ENCODE measurements around the gene SNED1.

GRCh38 chr2:241065355-241065803 is 67.0 kb downstream of the SNED1 start:
- TF ChIP-seq CTCF (IDR thresholded peaks at IDR 0.05; ENCODE audit: poor library complexity, severe bottlenecking) (no peak), RAD21 (conservative IDR thresholded peaks at IDR 0.05) (no peak), REST (IDR thresholded peaks at IDR 0.05; ENCODE audit: borderline replicate concordance) (no peak), EZH2 (IDR thresholded peaks at IDR 0.05; ENCODE audit: borderline replicate concordance, insufficient read depth, low read length, poor library complexity, severe bottlenecking) (no peak), EP300 (conservative IDR thresholded peaks at IDR 0.05; ENCODE audit: poor library complexity, severe bottlenecking) (no peak), TAF1 (IDR thresholded peaks at IDR 0.05; ENCODE audit: low read depth) (no peak), MXI1 (conservative IDR thresholded peaks at IDR 0.05; ENCODE audit: poor library complexity, severe bottlenecking) (no peak)

Data from neural cell (in vitro differentiated cells).